Spinal cord (tissue), 10 donors: ENCODE results near the gene NOC3L. TPM values are rescaled to one million over a fixed set of nuclear protein-coding genes. Genes with fewer than 3 reads are reported as not detected.
"Not testable (repeated sequence)": the region's sequence is repeated elsewhere in the genome, so short reads cannot be mapped to it uniquely, and the experiment has no call there.

Source experiments
- DNase-seq, 6 donors: peaks; one replicate each; pipeline versions ENCODE4 v3.0.0 to v3.0.0-alpha.2; 2013 to 2015; ENCODE audit warnings: low spot score in 6 of 6, low read depth in 4 of 6
- H3K27ac ChIP-seq: one replicate; pipeline ENCODE4 v1.5.1; 2013; ENCODE audit warnings: low read depth, low read length, control low read depth
- H3K27me3 ChIP-seq: one replicate; pipeline ENCODE4 v1.6.1; 2013; ENCODE audit warnings: low read length; ENCODE audit not compliant: control insufficient read depth, insufficient read depth
- H3K36me3 ChIP-seq: one replicate; pipeline ENCODE4 v1.6.1; 2013; ENCODE audit warnings: low read length; ENCODE audit not compliant: control insufficient read depth, insufficient read depth
- H3K4me1 ChIP-seq: one replicate; pipeline ENCODE4 v1.6.1; 2013; ENCODE audit warnings: low read length; ENCODE audit not compliant: control insufficient read depth, insufficient read depth
- H3K4me3 ChIP-seq: one replicate; pipeline ENCODE4 v1.5.1; 2013; ENCODE audit warnings: low read depth, low read length, control low read depth
- H3K9me3 ChIP-seq: one replicate; pipeline ENCODE4 v1.6.1; 2013; ENCODE audit warnings: low read length; ENCODE audit not compliant: control insufficient read depth, insufficient read depth
- WGBS: methylation state at CpG from one replicate; pipeline ENCODE4 v1.1.5; 2013; ENCODE audit warnings: missing lambda C conversion rate; ENCODE audit not compliant: insufficient coverage; 5-methylcytosine and 5-hydroxymethylcytosine counted together
- polyA plus RNA-seq, 2 donors: library from polyadenylated mRNA; unstranded; fragments of 120-200 nt; gene quantifications; one replicate each; pipeline ENCODE4 v1.2.1, GENCODE V29; 2013; ENCODE audit not compliant: insufficient read length in 2 of 2
- total RNA-seq, 2 donors: library from RNA; depleted of rRNA in 1 of 2; stranded (reverse); fragments of 120-200 nt in 1 of 2; fragments of >200 nt in 1 of 2; gene quantifications; one replicate each; pipeline versions ENCODE4 v1.2.3 to v1.2.4, GENCODE V29; 2013 to 2014
- donor health status: healthy.

The NOC3L gene
- total and polyA plus RNA-seq, 4 donors = 11.9 to 29.4 (median 17.5) TPM

GRCh38 chr10:94366382-94366781 is 3.6 kb upstream of the NOC3L start:
- no peaks in the 10 kb centered on the region for H3K36me3 ChIP-seq
- no peaks in the 10 kb centered on the region for H3K9me3 ChIP-seq
- no peak overlapping the region for H3K27ac ChIP-seq
- no CpG with 5 or more reads among the region's 3 CpGs for WGBS
- H3K27me3 ChIP-seq = no peaks in the 10 kb centered on the region
- DNase-seq = no peak
- no peak overlapping the region for H3K4me3 ChIP-seq
- peaks cover 4% of the 10 kb centered on the region for H3K4me1 ChIP-seq

GRCh38 chr10:94364482-94364881 is 1.7 kb upstream of the NOC3L start:
- H3K27ac ChIP-seq = no peak overlapping the region
- peaks cover 2% of the 10 kb centered on the region for H3K36me3 ChIP-seq
- no peak overlapping the region for H3K4me3 ChIP-seq
- WGBS = 93% methylated on average over 1 of the region's 1 CpG
- no peak for DNase-seq
- no peaks in the 10 kb centered on the region for H3K9me3 ChIP-seq
- peaks cover 4% of the 10 kb centered on the region for H3K4me1 ChIP-seq
- H3K27me3 ChIP-seq = no peaks in the 10 kb centered on the region

GRCh38 chr10:94363251-94363565 is 469 bp upstream of the NOC3L start:
- Histone ChIP-seq H3K4me1 (peaks cover 4% of the 10 kb centered on the region), H3K27ac (no peak overlapping the region), H3K36me3 (peaks cover 5% of the 10 kb centered on the region), H3K27me3 (no peaks in the 10 kb centered on the region), H3K4me3 (peak overlapping the region; percentile 86), H3K9me3 (no peaks in the 10 kb centered on the region)
- 41% methylated on average over 3 of the region's 8 CpGs for WGBS
- DNase-seq = no peak

GRCh38 chr10:94361171-94361794 is 1.5 kb downstream of the NOC3L start:
- WGBS = no CpG with 5 or more reads among the region's 4 CpGs
- H3K4me3 ChIP-seq = no peak overlapping the region

GRCh38 chr10:94358480-94358879 is 4.3 kb downstream of the NOC3L start:
- peaks cover 4% of the 10 kb centered on the region for H3K4me1 ChIP-seq
- no peak overlapping the region for H3K4me3 ChIP-seq
- H3K36me3 ChIP-seq = peaks cover 5% of the 10 kb centered on the region
- H3K27ac ChIP-seq = no peak overlapping the region
- H3K27me3 ChIP-seq = no peaks in the 10 kb centered on the region
- 82% methylated on average over 2 of the region's 2 CpGs for WGBS
- H3K9me3 ChIP-seq = no peaks in the 10 kb centered on the region
- no peak for DNase-seq

More at GRCh38 chr10:94361171-94361794, 1.5 kb downstream of the NOC3L start:
- H3K27me3 ChIP-seq = no peaks in the 10 kb centered on the region
- H3K9me3 ChIP-seq = no peaks in the 10 kb centered on the region
- no peak overlapping the region for H3K27ac ChIP-seq
- H3K4me1 ChIP-seq = peaks cover 4% of the 10 kb centered on the region
- DNase-seq = no peak
- H3K36me3 ChIP-seq = peaks cover 5% of the 10 kb centered on the region

- Histone ChIP-seq H3K4me1 (no peaks in the 10 kb centered on the region), H3K4me3 (no peak overlapping the region), H3K27ac (no peak overlapping the region), H3K9me3 (no peaks in the 10 kb centered on the region), H3K36me3 (peaks cover 9% of the 10 kb centered on the region), H3K27me3 (no peaks in the 10 kb centered on the region)
- no peak for DNase-seq
- no CpG with 5 or more reads among the region's 3 CpGs for WGBS
These were observed 5.5 kb downstream of the NOC3L start for GRCh38 chr10:94357193-94357592.

- no peaks in the 10 kb centered on the region for H3K9me3 ChIP-seq
- no peak for DNase-seq
- no CpG with 5 or more reads among the region's 2 CpGs for WGBS
- H3K36me3 ChIP-seq = peaks cover 12% of the 10 kb centered on the region
- no peak overlapping the region for H3K4me3 ChIP-seq
- no peaks in the 10 kb centered on the region for H3K27me3 ChIP-seq
- no peak overlapping the region for H3K27ac ChIP-seq
- H3K4me1 ChIP-seq = no peaks in the 10 kb centered on the region
These were observed 6.9 kb downstream of the NOC3L start for GRCh38 chr10:94355841-94356240.

- Histone ChIP-seq H3K9me3 (no peaks in the 10 kb centered on the region), H3K27me3 (no peaks in the 10 kb centered on the region), H3K27ac (no peak overlapping the region), H3K4me1 (no peaks in the 10 kb centered on the region), H3K4me3 (no peak overlapping the region), H3K36me3 (peaks cover 7% of the 10 kb centered on the region)
- DNase-seq = no peak
- 100% methylated on average over 1 of the region's 3 CpGs for WGBS
These were observed 9.4 kb downstream of the NOC3L start for GRCh38 chr10:94353336-94353735.

- no peak overlapping the region for H3K27ac ChIP-seq
- no peaks in the 10 kb centered on the region for H3K27me3 ChIP-seq
- no peaks in the 10 kb centered on the region for H3K4me1 ChIP-seq
- peaks cover 7% of the 10 kb centered on the region for H3K36me3 ChIP-seq
- H3K9me3 ChIP-seq = no peaks in the 10 kb centered on the region
- no peak overlapping the region for H3K4me3 ChIP-seq
- DNase-seq = no peak
These were observed 11.7 kb downstream of the NOC3L start for GRCh38 chr10:94351089-94351488.

DNA sequence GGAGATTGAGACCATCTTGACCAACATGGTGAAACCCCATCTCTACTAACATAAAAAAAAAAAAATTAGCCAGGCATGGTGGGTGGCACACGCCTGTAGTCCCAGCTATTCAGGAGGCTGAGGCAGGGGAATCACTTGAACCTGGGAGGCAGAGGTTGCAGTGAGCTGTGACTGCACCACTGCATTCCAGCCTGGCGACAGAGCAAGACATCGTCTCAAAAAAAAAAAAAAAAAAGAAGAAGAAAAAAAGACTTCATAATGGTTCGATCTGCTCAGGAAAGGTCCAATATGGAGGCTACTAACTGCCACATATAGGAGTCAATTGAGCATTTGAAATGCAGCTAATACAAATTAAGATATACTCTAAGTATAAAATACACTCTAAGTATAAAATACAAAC is 12.2 kb downstream of the NOC3L start:
- WGBS = 83% methylated on average over 1 of the region's 4 CpGs
- not testable (repeated sequence) for H3K4me1 ChIP-seq, H3K36me3 ChIP-seq, H3K9me3 ChIP-seq, H3K4me3 ChIP-seq, H3K27ac ChIP-seq, DNase-seq, H3K27me3 ChIP-seq
